ENCODE measurements around the gene PARS2.

The PARS2 gene

DNA sequence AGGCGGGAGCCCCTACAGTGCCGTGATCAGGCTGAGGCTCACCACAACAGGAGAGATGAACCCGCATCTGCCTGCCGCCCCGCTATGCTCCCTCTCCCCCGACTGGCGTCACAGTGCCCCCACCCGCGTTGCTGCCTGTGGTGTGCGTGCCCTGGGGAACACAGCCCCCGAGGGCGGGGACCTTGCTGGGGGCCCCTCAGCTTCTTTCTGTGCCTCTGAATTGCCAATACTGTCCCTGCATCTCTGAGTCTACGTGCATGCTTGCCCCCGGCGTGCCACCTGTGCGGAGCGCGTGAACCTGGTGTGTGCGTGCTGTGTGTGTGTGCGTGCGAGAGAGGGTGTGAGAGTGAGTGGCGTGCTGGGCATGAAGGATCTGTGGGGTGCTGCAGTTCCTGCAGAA, 10.3 kb downstream of the PARS2 start:
- ChIA-PET POLR2A (no interaction called here), CTCF (no interaction called here)
- DNase-seq (ENCODE audit: extremely low spot score), result no peak
- TF ChIP-seq TARDBP (IDR thresholded peaks at IDR 0.05), result no peak
- TF ChIP-seq CTBP1 (IDR thresholded peaks at IDR 0.05; ENCODE audit: borderline replicate concordance), result no peak
- TF ChIP-seq ZNF384 (IDR thresholded peaks at IDR 0.05), result no peak
- TF ChIP-seq BHLHE40 (IDR thresholded peaks at IDR 0.05; ENCODE audit: borderline replicate concordance), result no peak
- no peak for TF ChIP-seq SP1 (IDR thresholded peaks at IDR 0.05)
- no peak for TF ChIP-seq ARNT (IDR thresholded peaks at IDR 0.05)
- no peak for TF ChIP-seq L3MBTL2 (conservative IDR thresholded peaks at IDR 0.05)
- no peak for TF ChIP-seq NFRKB (IDR thresholded peaks at IDR 0.05)
- no peak for TF ChIP-seq LEF1 (IDR thresholded peaks at IDR 0.05; ENCODE audit: borderline replicate concordance)
- no peak for TF ChIP-seq ELF4 (IDR thresholded peaks at IDR 0.05)
- TF ChIP-seq, protein P1, sequence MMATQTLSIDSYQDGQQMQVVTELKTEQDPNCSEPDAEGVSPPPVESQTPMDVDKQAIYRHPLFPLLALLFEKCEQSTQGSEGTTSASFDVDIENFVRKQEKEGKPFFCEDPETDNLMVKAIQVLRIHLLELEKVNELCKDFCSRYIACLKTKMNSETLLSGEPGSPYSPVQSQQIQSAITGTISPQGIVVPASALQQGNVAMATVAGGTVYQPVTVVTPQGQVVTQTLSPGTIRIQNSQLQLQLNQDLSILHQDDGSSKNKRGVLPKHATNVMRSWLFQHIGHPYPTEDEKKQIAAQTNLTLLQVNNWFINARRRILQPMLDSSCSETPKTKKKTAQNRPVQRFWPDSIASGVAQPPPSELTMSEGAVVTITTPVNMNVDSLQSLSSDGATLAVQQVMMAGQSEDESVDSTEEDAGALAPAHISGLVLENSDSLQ (IDR thresholded peaks at IDR 0.05), result no peak
- no peak for TF ChIP-seq FOXA1 (IDR thresholded peaks at IDR 0.05)

DNA sequence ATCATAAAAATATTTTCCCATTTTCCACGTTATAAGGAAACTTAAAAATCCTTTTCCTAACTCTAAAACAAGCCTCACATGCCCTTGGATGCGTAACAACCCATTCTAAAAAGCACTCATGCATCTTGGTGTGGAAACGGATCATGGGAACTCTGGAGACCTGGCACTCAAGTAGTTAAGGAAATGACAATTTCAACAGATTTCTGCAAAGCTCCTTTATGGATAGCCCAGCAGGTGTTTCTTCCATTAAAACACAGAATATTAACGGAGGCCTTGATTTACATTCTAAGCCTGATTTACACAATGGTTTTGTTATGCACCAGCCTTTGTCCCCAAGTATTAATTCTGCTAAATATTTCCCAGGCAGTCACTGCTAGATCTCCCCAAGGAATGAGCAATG, 12.9 kb downstream of the PARS2 start:
- ChIA-PET CTCF (no interaction called here), POLR2A (no interaction called here)
- DNase-seq (ENCODE audit: extremely low spot score), result no peak
- TF ChIP-seq L3MBTL2 (conservative IDR thresholded peaks at IDR 0.05) (no peak), ARNT (IDR thresholded peaks at IDR 0.05) (no peak), FOXK2 (IDR thresholded peaks at IDR 0.05) (no peak)

DNA sequence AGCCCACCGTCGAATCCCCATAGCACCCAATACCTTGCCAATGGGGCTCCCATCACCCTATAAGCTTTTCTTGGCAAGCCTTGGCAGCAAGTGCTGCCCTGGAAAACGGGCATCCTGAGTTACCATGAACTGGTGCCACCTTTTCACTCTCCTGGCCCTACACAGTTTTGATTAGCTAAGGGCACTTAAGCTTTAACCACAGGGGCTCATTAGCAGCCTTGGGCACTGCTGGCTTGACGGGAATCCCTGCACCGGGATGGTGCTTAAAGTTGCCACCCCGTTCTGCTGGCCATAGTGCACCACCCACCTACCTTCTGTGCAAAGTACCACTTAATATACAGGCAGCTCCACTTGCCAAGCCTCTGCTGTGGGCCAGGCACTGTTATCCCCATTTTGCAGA, 13.7 kb downstream of the PARS2 start:
- POLR2A ChIA-PET, result interaction anchor here (1.2 kb wide), 1 partner anchor 9 kb away, joined by 3 read pairs; no protein-coding TSS in a partner anchor
- DNase-seq (ENCODE audit: extremely low spot score), result no peak
- CTCF ChIA-PET, result no interaction called here
- TF ChIP-seq ELF4 (IDR thresholded peaks at IDR 0.05) (no peak), TARDBP (IDR thresholded peaks at IDR 0.05) (no peak), FOXM1 (IDR thresholded peaks at IDR 0.05; ENCODE audit: borderline replicate concordance) (no peak), FOXK2 (IDR thresholded peaks at IDR 0.05) (no peak), BHLHE40 (IDR thresholded peaks at IDR 0.05; ENCODE audit: borderline replicate concordance) (no peak), SP1 (IDR thresholded peaks at IDR 0.05) (no peak), ZNF384 (IDR thresholded peaks at IDR 0.05) (no peak), LEF1 (IDR thresholded peaks at IDR 0.05; ENCODE audit: borderline replicate concordance) (no peak), L3MBTL2 (conservative IDR thresholded peaks at IDR 0.05) (no peak), CTBP1 (IDR thresholded peaks at IDR 0.05; ENCODE audit: borderline replicate concordance) (no peak), NFRKB (IDR thresholded peaks at IDR 0.05) (no peak), HDGF (IDR thresholded peaks at IDR 0.05; ENCODE audit: borderline replicate concordance) (no peak)
- TF ChIP-seq, protein P1 (IDR thresholded peaks at IDR 0.05), result no peak

DNA sequence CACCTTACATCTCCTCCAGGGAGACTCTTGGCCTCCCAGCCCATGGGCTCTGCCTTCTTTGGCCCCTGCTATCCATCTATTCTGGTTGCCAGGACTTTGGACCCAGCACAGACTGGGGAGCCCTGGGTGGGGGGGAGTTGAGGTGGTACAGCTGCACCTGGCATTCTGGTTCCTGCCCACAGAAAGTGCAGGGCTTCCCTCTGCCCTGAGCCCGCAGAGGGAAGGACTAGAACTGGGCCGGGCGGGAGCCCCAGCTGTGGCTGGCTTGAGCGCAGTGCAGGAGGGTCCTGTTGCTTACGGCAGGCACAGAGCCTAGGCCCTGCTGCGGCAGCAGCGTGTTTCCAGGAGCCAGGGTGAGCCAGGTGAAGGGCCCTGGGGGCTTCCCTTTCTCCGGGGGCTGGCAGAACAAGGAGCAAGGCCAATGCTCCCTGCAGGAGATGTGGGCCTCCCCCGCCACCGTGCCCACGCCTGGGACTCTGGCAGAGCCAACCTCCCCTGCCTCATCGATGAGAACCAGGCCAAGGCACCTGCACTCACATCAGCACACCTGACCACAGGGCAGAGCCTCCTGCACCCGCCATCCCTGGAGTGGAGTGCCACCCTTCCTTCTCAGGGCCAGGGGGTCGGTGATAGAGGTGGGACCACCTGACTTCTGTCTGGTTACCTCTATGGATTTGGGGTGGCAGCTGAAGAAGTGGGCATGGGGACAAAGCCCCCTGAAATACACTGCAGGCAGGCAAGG, 16.1 kb downstream of the PARS2 start:
- ChIA-PET POLR2A (no interaction called here), CTCF (no interaction called here)
- DNase-seq (ENCODE audit: extremely low spot score), result no peak
- TF ChIP-seq L3MBTL2 (conservative IDR thresholded peaks at IDR 0.05) (no peak), SUZ12 (IDR thresholded peaks at IDR 0.05) (no peak), HDGF (IDR thresholded peaks at IDR 0.05; ENCODE audit: borderline replicate concordance) (no peak), LEF1 (IDR thresholded peaks at IDR 0.05; ENCODE audit: borderline replicate concordance) (no peak), TARDBP (IDR thresholded peaks at IDR 0.05) (no peak), BHLHE40 (IDR thresholded peaks at IDR 0.05; ENCODE audit: borderline replicate concordance) (no peak), CTBP1 (IDR thresholded peaks at IDR 0.05; ENCODE audit: borderline replicate concordance) (no peak), ELF4 (IDR thresholded peaks at IDR 0.05) (no peak), FOXK2 (IDR thresholded peaks at IDR 0.05) (no peak), ZNF384 (IDR thresholded peaks at IDR 0.05) (no peak), SP1 (IDR thresholded peaks at IDR 0.05) (no peak)

DNA sequence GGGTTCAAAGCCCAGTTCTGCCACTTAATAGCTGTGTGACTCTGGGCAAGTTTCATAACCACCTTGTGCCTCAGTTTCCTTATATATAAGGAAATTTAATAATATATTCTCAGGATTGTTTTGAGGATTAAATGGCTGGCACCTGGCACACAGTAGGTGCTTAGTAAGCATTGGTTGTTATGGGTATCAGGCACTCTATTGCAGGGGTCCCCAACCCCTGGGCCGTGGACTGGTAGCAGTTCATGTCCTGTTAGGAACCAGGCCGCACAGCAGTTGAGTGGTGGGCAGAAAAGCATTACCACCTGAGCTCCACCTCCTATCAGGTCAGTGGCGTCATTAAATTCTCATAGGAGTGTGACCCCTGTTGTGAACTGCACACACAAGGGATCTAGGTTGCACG, 18.5 kb downstream of the PARS2 start:
- TF ChIP-seq, protein P1 (IDR thresholded peaks at IDR 0.05), result no peak
- TF ChIP-seq NFRKB (IDR thresholded peaks at IDR 0.05), result no peak
- TF ChIP-seq FOXA1 (IDR thresholded peaks at IDR 0.05), result no peak
- no peak for TF ChIP-seq FOXK2 (IDR thresholded peaks at IDR 0.05)
- no peak for TF ChIP-seq HDGF (IDR thresholded peaks at IDR 0.05; ENCODE audit: borderline replicate concordance)
- TF ChIP-seq FOXM1 (IDR thresholded peaks at IDR 0.05; ENCODE audit: borderline replicate concordance), result no peak
- TF ChIP-seq BHLHE40 (IDR thresholded peaks at IDR 0.05; ENCODE audit: borderline replicate concordance), result no peak
- TF ChIP-seq ELF4 (IDR thresholded peaks at IDR 0.05), result no peak
- ChIA-PET CTCF (no interaction called here), POLR2A (interaction anchor here (1.8 kb wide), 1 partner anchor 30 kb away, joined by 7 read pairs; the partner anchor contains the start of gene TTC4)
- DNase-seq (ENCODE audit: extremely low spot score), result no peak

DNA sequence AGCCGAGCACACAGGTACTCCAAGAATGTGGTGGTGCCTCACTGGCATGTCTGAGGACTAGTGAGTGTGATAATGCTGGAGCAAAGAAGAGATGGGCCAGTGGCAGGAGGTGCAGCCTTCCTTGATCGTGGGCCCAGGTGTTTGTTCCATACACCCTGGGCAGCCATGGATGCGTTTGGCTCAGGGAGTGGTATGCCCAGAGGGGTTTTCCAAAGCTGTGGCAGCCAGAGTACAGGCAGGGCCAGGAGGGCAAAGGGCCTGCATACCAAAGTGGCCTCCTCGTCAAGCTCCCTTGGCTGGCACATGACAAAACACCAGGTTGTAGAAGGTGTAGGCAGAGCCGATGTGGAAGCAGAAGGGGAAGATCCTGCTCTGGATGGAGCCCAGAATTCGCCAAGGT, 19.0 kb downstream of the PARS2 start:
- TF ChIP-seq SUZ12 (IDR thresholded peaks at IDR 0.05) (no peak), LEF1 (IDR thresholded peaks at IDR 0.05; ENCODE audit: borderline replicate concordance) (no peak), SP1 (IDR thresholded peaks at IDR 0.05) (no peak), ELF4 (IDR thresholded peaks at IDR 0.05) (no peak), ARNT (IDR thresholded peaks at IDR 0.05) (no peak), L3MBTL2 (conservative IDR thresholded peaks at IDR 0.05) (no peak), BHLHE40 (IDR thresholded peaks at IDR 0.05; ENCODE audit: borderline replicate concordance) (no peak)
- TF ChIP-seq, protein P1 (IDR thresholded peaks at IDR 0.05), result no peak
- ChIA-PET POLR2A (interaction anchor here (1.8 kb wide), 1 partner anchor 30 kb away, joined by 7 read pairs; the partner anchor contains the start of gene TTC4), CTCF (no interaction called here)
- no peak for DNase-seq (ENCODE audit: extremely low spot score)

Measured in HEK293T (cell line).